ENCODE measurements around the gene PSMC1. TPM values are rescaled to one million over a fixed set of nuclear protein-coding genes. Genes with fewer than 3 reads are reported as not detected.
A peak's percentile ranks its signal among the peaks of the same experiment; 100 is the strongest.

The PSMC1 gene
- total RNA-seq (2014; rRNA removed; shearing (Covaris generic)) (112 and 116 TPM in 2 replicates), polyA plus RNA-seq (2016; fragmentation: Nextera tagmentation; extraction: Ambion mirVana) (124 and 139 TPM in 2 replicates)
- long read RNA-seq, full-length matches to known transcripts: 117 of 129 reads
- long read RNA-seq, partial matches to known transcripts: 7 of 129 reads
- long read RNA-seq, other reads (novel, unspliced or antisense): 5 of 129 reads

- no peaks in the 10 kb centered on the region for H3K9me3 Mint-ChIP-seq
- Histone ChIP-seq H3K4me3 (peak within 1 kb of the TSS; percentile 94), H3K4me1 (ENCODE audit: insufficient read depth) (peaks cover 4% of the 10 kb centered on the region; the same call in 1 of the 2 replicates), H3K27me3 (ENCODE audit: insufficient read depth) (peaks cover 3% of the 10 kb centered on the region; the same call in 1 of the 2 replicates), H3K9me2 (ENCODE audit: insufficient read depth) (no peaks in the 10 kb centered on the region), H4K20me1 (replicated peaks; ENCODE audit: insufficient read depth) (peaks cover 12% of the 10 kb centered on the region), H3F3A (replicated peaks; ENCODE audit: low read depth) (no peaks in the 10 kb centered on the region), H2AFZ (peak within 1 kb of the TSS; percentile 90), H3K79me2 (replicated peaks; ENCODE audit: insufficient read depth) (peaks cover 39% of the 10 kb centered on the region), H3K36me3 (ENCODE audit: insufficient read depth) (peaks cover 16% of the 10 kb centered on the region), H3K27ac (ENCODE audit: low read depth) (peak within 1 kb of the TSS; percentile 70), H3K4me2 (peak within 1 kb of the TSS; percentile 95)
- DNase-seq (ENCODE audit: low spot score) (peak; percentile 94), ATAC-seq (peak; percentile 97)
- peaks cover 13% of the 10 kb centered on the region for H3K27me3 Mint-ChIP-seq (ENCODE audit: insufficient read depth, low read depth, poor library complexity)
- peak within 1 kb of the TSS; percentile 92 for H3K4me3 Mint-ChIP-seq
- peaks cover 30% of the 10 kb centered on the region for H3K36me3 Mint-ChIP-seq (ENCODE audit: low read depth)
- no peak for TF ChIP-seq STAT1 (IDR thresholded peaks at IDR 0.05; ENCODE audit: unreplicated experiment)
- TF ChIP-seq CREB1 (CRISPR knock-in tag; IDR thresholded peaks at IDR 0.05; ENCODE audit: low read depth): peak; percentile 51; the same call in 1 of the 2 replicates
- no peak for TF ChIP-seq NANOG (IDR thresholded peaks at IDR 0.05; ENCODE audit: borderline replicate concordance)
- peak; percentile 46; the same call in 1 of the 2 replicates for TF ChIP-seq ETS1 (IDR thresholded peaks at IDR 0.05)
- no peak for TF ChIP-seq EZH2 (IDR thresholded peaks at IDR 0.05; ENCODE audit: low read depth, unreplicated experiment)
- peak; percentile 89 for TF ChIP-seq POLR2AphosphoS5 (IDR thresholded peaks at IDR 0.05; ENCODE audit: low read depth)
- peak within 1 kb of the TSS; percentile 94 for H3K27ac Mint-ChIP-seq
- H3K4me1 Mint-ChIP-seq: peaks cover 9% of the 10 kb centered on the region; the same call in 2 of the 3 replicates
Observed at GRCh38 chr14:90256354-90257131, at the start of gene PSMC1. PSMC1 (plus strand) TSS chr14:90256553; CDS start chr14:90256598, 45 bp downstream.

GRCh38 chr14:90213099-90213748 lies 43.1 kb upstream of the PSMC1 start:
- Mint-ChIP-seq H3K4me3 (no peak overlapping the region), H3K27me3 (ENCODE audit: insufficient read depth, low read depth, poor library complexity) (peaks cover 5% of the 10 kb centered on the region), H3K4me1 (no peaks in the 10 kb centered on the region), H3K27ac (no peak overlapping the region), H3K9me3 (peaks cover 40% of the 10 kb centered on the region), H3K36me3 (ENCODE audit: low read depth) (peaks cover 19% of the 10 kb centered on the region)
- ATAC-seq: no peak
- H3K27ac ChIP-seq (ENCODE audit: low read depth): no peak overlapping the region
- H3K4me2 ChIP-seq: no peak overlapping the region
- H4K20me1 ChIP-seq (replicated peaks; ENCODE audit: insufficient read depth): no peaks in the 10 kb centered on the region
- no peaks in the 10 kb centered on the region for H3K4me1 ChIP-seq (ENCODE audit: insufficient read depth)
- no peaks in the 10 kb centered on the region for H3K9me2 ChIP-seq (ENCODE audit: insufficient read depth)
- H3K27me3 ChIP-seq (ENCODE audit: insufficient read depth): no peaks in the 10 kb centered on the region
- H2AFZ ChIP-seq: no peak overlapping the region
- DNase-seq (ENCODE audit: low spot score): no peak
- H3K4me3 ChIP-seq: no peak overlapping the region
- H3K36me3 ChIP-seq (ENCODE audit: insufficient read depth): peaks cover 4% of the 10 kb centered on the region; the same call in 1 of the 2 replicates
- no peaks in the 10 kb centered on the region for H3K79me2 ChIP-seq (replicated peaks; ENCODE audit: insufficient read depth)
- no peaks in the 10 kb centered on the region for H3F3A ChIP-seq (replicated peaks; ENCODE audit: low read depth)
- TF ChIP-seq STAT1 (IDR thresholded peaks at IDR 0.05; ENCODE audit: unreplicated experiment) (no peak), ZNF331 (CRISPR knock-in tag; IDR thresholded peaks at IDR 0.05; ENCODE audit: low read depth) (no peak), ZNF114 (CRISPR knock-in tag; IDR thresholded peaks at IDR 0.05) (no peak), EZH2 (IDR thresholded peaks at IDR 0.05; ENCODE audit: low read depth, unreplicated experiment) (no peak), POLR2AphosphoS5 (IDR thresholded peaks at IDR 0.05; ENCODE audit: low read depth) (no peak)
- TF ChIP-seq, protein P1, sequence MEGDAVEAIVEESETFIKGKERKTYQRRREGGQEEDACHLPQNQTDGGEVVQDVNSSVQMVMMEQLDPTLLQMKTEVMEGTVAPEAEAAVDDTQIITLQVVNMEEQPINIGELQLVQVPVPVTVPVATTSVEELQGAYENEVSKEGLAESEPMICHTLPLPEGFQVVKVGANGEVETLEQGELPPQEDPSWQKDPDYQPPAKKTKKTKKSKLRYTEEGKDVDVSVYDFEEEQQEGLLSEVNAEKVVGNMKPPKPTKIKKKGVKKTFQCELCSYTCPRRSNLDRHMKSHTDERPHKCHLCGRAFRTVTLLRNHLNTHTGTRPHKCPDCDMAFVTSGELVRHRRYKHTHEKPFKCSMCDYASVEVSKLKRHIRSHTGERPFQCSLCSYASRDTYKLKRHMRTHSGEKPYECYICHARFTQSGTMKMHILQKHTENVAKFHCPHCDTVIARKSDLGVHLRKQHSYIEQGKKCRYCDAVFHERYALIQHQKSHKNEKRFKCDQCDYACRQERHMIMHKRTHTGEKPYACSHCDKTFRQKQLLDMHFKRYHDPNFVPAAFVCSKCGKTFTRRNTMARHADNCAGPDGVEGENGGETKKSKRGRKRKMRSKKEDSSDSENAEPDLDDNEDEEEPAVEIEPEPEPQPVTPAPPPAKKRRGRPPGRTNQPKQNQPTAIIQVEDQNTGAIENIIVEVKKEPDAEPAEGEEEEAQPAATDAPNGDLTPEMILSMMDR (conservative IDR thresholded peaks at IDR 0.05; ENCODE audit: low read depth in 2 of 2): no peak

Measured in GM23338 (cell line).